HepG2 (cell line): ENCODE measurements around the gene DHX16. TPM values are rescaled to one million over a fixed set of nuclear protein-coding genes. Genes with fewer than 3 reads are reported as not detected.
A peak's percentile ranks its signal among the peaks of the same experiment; 100 is the strongest.

Source experiments
- ARNTL ChIP-seq: sonication (generic); formaldehyde crosslinking; IDR thresholded peaks from 2 replicates; pipeline ENCODE4 v1.4.0; 2020; ENCODE audit warnings: mild to moderate bottlenecking, missing genetic modification reagents
- CTCF ChIP-seq: sonication (generic); formaldehyde crosslinking; IDR thresholded peaks from 2 replicates; pipeline ENCODE4 v1.5.0; 2020; ENCODE audit warnings: mild to moderate bottlenecking, missing genetic modification reagents, moderate library complexity
- GATAD1 ChIP-seq: IDR thresholded peaks from 2 replicates; pipeline ENCODE4 v1.6.1; 2016; ENCODE audit warnings: missing genetic modification reagents, missing compliant biosample characterization
- HCFC1 ChIP-seq: fragments of 150-350 bp; IDR thresholded peaks from 2 replicates; pipeline ENCODE4 v1.6.1; 2014; ENCODE audit warnings: low read depth, low read length
- KDM1A ChIP-seq: IDR thresholded peaks from 2 replicates; pipeline ENCODE4 v1.6.1; 2016; ENCODE audit warnings: missing compliant biosample characterization
- KIAA2018 ChIP-seq: sonication (generic); formaldehyde crosslinking; IDR thresholded peaks from 2 replicates; pipeline ENCODE4 v1.5.0; 2020; ENCODE audit warnings: mild to moderate bottlenecking, missing genetic modification reagents, borderline replicate concordance
- MXI1 ChIP-seq: IDR thresholded peaks from 3 replicates; pipeline ENCODE4 v1.6.1; 2012; ENCODE audit warnings: low read depth, low read length, inconsistent platforms, borderline replicate concordance
- NCOR1 ChIP-seq: fragments of 200-600 bp; sonication (generic); IDR thresholded peaks from 2 replicates; pipeline ENCODE4 v1.7.0; 2017; ENCODE audit warnings: antibody characterized with exemption, low read length, borderline replicate concordance
- SNAPC4 ChIP-seq: sonication (generic); formaldehyde crosslinking; IDR thresholded peaks from 2 replicates; pipeline ENCODE4 v1.4.0; 2020; ENCODE audit warnings: mild to moderate bottlenecking, missing genetic modification reagents
- ZNF101 ChIP-seq: sonication (generic); formaldehyde crosslinking; IDR thresholded peaks from 2 replicates; pipeline ENCODE4 v1.4.0; 2020; ENCODE audit warnings: mild to moderate bottlenecking, low read depth, missing genetic modification reagents, borderline replicate concordance
- ZNF3 ChIP-seq: IDR thresholded peaks from 2 replicates; pipeline ENCODE4 v1.7.0; 2017; ENCODE audit warnings: inconsistent platforms
- ZNF703 ChIP-seq: sonication (generic); formaldehyde crosslinking; IDR thresholded peaks from 2 replicates; pipeline ENCODE4 v1.5.1; 2020; ENCODE audit warnings: missing genetic modification reagents, mild to moderate bottlenecking, moderate library complexity, borderline replicate concordance
- ZSCAN20 ChIP-seq: sonication (generic); formaldehyde crosslinking; IDR thresholded peaks from 2 replicates; pipeline ENCODE4 v1.4.0; 2020; ENCODE audit warnings: missing genetic modification reagents, mild to moderate bottlenecking, borderline replicate concordance
- polyA plus RNA-seq, 8 experiments: library from polyadenylated mRNA; depleted of rRNA in 3 of 8; stranded (reverse) in 7 of 8; unstranded in 1 of 8; fragments of >200 nt; fragmentation: Illumina TruSeq in 4 of 8; extraction: Trizol in 4 of 8; gene quantifications; 2 replicates each; pipeline versions ENCODE4 v1.2.1 to v1.2.3, GENCODE V29; 2011 to 2016; ENCODE audit warnings: low read depth in 4 of 8, missing spikeins in 1 of 8, mixed read lengths in 1 of 8; ENCODE audit not compliant: insufficient read depth in 1 of 8
- total RNA-seq, 5 experiments: library from RNA; depleted of rRNA; stranded (reverse); fragments of >200 nt; fragmentation: Illumina TruSeq; extraction: Trizol; gene quantifications; 2 replicates each; pipeline ENCODE4 v1.2.3, GENCODE V29; 2016; ENCODE audit warnings: low read depth in 1 of 5

Gene DHX16
- total and polyA plus RNA-seq, 2 of the 13 experiments (the other 11 are each of a cell fraction or from before 2014, with no cell fraction given), result 57.0 to 58.5 TPM

- no peak for TF ChIP-seq KIAA2018 (CRISPR knock-in tag)
- TF ChIP-seq SNAPC4 (CRISPR knock-in tag), result no peak
- peak; percentile 88 for TF ChIP-seq HCFC1
- TF ChIP-seq KDM1A, result no peak
- no peak for TF ChIP-seq ZSCAN20
- peak; percentile 92; the same call in 1 of the 3 replicates for TF ChIP-seq MXI1
- TF ChIP-seq ZNF101, result no peak
- peak; percentile 63; the same call in 1 of the 2 replicates for TF ChIP-seq NCOR1
- TF ChIP-seq GATAD1 (CRISPR knock-in tag), result no peak
- no peak; the same call in 1 of the 2 replicates for TF ChIP-seq ZNF3
- TF ChIP-seq ARNTL (CRISPR knock-in tag), result no peak; the same call in 1 of the 2 replicates
- TF ChIP-seq CTCF, result no peak
- no peak; the same call in 1 of the 2 replicates for TF ChIP-seq ZNF703 (CRISPR knock-in tag)
Observed at GRCh38 chr6:30719791-30720737, 47.3 kb upstream of the DHX16 start, which contains the start of gene TUBB (continued).
